ENCODE results near the gene TLDC2. TPM values are rescaled to one million over a fixed set of nuclear protein-coding genes. Genes with fewer than 3 reads are reported as not detected.
"Not testable (repeated sequence)": the region's sequence is repeated elsewhere in the genome, so short reads cannot be mapped to it uniquely, and the experiment has no call there.

Gene TLDC2
- total RNA-seq, 1 experiment from 2014 or later: 1.8 TPM

DNA sequence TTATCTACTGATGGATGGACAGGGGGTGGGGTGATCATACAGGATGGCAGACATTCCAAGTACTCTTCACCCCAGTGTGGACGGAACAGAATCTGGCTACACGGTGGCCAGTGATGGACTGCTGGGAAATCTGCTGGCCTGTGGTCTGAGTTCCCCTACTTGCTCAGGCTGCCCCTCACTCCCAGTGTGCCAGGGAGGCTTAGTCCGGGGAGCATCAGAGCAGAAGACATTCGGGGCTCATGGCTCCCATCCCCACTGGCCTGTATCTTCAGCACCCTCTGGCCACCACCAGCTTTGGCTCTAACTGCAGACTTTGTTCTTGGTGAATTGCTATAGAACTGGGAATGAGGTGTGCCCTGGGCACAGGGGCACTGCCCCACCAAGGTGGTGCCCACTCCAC, 15.3 kb downstream of the TLDC2 start:
- no peaks in the 10 kb centered on the region for H3K4me1 ChIP-seq
- DNase-seq: no peak
- H3K27me3 ChIP-seq: no peaks in the 10 kb centered on the region
- no peak overlapping the region for H3K4me3 ChIP-seq
- H3K27ac ChIP-seq: no peak overlapping the region
- no peaks in the 10 kb centered on the region for H3K36me3 ChIP-seq
- H3K9me3 ChIP-seq (replicated peaks): no peaks in the 10 kb centered on the region

DNA sequence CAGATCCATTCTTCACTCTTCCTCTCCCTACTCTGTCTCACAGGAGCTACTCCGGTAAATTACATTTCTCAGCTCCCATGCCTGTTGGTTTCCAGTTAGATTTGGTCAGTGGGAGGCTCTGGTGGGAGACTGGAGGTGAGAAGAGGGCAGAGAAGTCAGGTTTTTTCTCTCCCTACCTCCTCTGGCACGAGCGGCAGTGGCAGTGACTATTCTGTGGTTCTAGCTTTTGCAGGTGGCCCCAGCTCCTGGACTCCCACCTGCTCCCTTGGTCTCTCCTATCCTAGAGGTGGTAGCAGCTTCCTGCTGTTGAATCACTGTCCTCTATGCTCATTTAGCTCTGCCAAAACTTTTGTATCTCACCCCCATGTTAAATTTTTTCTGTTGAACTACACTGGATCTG, 17.9 kb downstream of the TLDC2 start:
- DNase-seq: no peak
- Histone ChIP-seq H3K9me3 (replicated peaks) (no peaks in the 10 kb centered on the region), H3K4me1 (no peaks in the 10 kb centered on the region), H3K27ac (no peak overlapping the region), H3K4me3 (no peak overlapping the region), H3K36me3 (no peaks in the 10 kb centered on the region), H3K27me3 (no peaks in the 10 kb centered on the region)

DNA sequence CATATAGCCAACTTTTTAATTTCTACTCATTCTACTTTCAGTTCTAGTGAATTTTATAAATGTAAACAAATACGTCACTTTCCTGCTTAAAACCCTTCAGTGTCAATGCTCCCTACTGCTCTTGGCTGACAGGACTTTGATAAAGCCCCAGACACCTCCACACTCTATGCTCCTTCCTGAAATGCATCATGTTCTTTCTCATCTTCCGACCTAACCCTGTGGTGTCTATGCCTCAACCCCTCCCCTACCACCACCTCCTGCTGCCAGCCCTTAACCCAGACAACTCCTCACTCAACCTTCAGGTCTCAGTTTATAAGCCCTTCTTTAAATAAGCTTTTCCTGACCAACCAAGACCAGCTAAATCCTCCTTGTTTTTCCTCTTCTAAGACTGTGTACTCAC, 19.1 kb downstream of the TLDC2 start:
- Histone ChIP-seq H3K27me3 (no peaks in the 10 kb centered on the region), H3K4me1 (no peaks in the 10 kb centered on the region), H3K27ac (no peak overlapping the region), H3K36me3 (no peaks in the 10 kb centered on the region), H3K4me3 (no peak overlapping the region), H3K9me3 (replicated peaks) (no peaks in the 10 kb centered on the region)
- DNase-seq: no peak

DNA sequence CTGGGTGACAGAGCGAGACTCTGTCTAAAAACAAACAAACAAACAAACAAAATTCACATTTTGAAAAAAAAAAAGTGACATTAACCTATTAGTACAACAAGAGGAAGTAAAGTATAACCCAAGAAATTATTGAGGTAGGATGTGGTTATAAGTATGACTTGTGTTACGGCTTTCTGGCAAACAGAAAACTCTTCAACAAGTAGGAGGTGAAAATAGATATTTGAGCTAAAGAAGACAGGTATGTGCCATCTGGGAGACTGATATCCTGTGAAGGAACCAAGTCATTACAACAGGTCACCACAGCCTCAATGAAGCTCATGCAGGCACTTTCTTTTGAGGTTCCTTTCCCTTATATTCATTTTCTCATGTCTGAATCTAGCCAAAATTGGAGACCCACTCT, 28.8 kb downstream of the TLDC2 start:
- Histone ChIP-seq H3K4me1 (no peaks in the 10 kb centered on the region), H3K27me3 (no peaks in the 10 kb centered on the region), H3K27ac (no peak overlapping the region), H3K36me3 (peaks cover 4% of the 10 kb centered on the region; the same call in 1 of the 2 replicates), H3K4me3 (no peak overlapping the region), H3K9me3 (replicated peaks) (no peaks in the 10 kb centered on the region)
- DNase-seq: no peak

DNA sequence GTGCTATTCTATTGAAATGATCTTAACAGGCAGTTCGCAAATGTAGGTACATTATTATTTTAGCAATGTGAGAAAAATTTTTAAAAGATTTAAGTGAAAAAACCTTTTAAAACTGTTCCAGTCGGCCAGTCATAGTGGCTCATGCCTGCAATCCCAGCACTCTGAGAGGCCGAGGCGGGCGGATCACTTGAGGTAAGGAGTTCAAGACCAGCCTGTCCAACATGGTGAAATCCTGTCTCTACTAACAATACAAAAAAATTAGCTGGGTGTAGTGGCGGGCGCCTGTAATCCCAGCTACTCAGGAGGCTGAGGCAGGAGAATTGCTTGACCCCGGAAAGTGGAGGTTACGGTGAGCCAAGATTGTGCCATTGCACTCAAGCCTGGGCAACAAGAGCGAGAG, 29.6 kb downstream of the TLDC2 start:
- H3K36me3 ChIP-seq; H3K9me3 ChIP-seq (replicated peaks); H3K4me3 ChIP-seq; H3K27me3 ChIP-seq; H3K27ac ChIP-seq; H3K4me1 ChIP-seq; DNase-seq: not testable (repeated sequence)

DNA sequence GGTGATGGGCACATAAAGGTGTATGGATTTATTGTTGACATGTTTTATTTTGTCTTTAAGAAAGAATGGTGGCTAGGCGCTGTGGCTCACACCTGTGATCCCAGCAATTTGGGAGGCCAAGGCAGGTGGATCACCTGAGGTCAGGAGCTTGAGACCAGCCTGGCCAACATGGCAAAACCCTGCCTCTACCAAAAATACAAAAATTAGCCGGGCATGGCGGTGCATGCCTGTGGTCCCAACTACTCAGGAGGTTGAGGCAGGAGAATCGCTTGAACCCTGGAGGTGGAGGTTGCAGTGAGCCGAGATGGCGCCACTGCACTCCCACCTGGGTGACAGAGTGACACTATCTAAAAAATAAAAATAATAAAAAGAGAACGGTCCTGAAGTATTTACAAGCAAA, 30.1 kb downstream of the TLDC2 start:
- H3K27ac ChIP-seq; H3K36me3 ChIP-seq; H3K9me3 ChIP-seq (replicated peaks); DNase-seq; H3K4me3 ChIP-seq; H3K4me1 ChIP-seq; H3K27me3 ChIP-seq: not testable (repeated sequence)

DNA sequence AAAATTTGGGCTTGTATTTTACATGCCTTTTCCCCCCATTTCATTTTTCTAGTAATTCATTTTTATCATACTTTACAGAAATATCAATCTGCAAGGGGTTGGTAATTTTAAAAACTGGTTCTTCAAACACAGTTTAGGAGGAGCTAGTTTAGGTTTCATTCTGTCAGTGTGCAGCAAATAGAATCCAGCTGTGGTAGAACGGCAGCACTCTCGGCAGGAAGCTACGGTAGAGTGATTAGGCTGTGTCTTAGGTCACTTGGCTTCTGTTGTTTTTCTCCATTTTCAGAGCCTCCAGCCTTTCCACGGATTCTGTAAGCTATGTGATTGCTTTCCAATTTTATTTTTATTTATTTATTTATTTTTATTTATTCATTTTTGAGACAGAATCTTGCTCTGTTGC, 32.7 kb downstream of the TLDC2 start:
- Histone ChIP-seq H3K27ac (no peak overlapping the region), H3K27me3 (no peaks in the 10 kb centered on the region), H3K36me3 (peaks cover 4% of the 10 kb centered on the region; the same call in 1 of the 2 replicates), H3K4me1 (no peaks in the 10 kb centered on the region), H3K4me3 (no peak overlapping the region), H3K9me3 (replicated peaks) (no peaks in the 10 kb centered on the region)
- DNase-seq: no peak

DNA sequence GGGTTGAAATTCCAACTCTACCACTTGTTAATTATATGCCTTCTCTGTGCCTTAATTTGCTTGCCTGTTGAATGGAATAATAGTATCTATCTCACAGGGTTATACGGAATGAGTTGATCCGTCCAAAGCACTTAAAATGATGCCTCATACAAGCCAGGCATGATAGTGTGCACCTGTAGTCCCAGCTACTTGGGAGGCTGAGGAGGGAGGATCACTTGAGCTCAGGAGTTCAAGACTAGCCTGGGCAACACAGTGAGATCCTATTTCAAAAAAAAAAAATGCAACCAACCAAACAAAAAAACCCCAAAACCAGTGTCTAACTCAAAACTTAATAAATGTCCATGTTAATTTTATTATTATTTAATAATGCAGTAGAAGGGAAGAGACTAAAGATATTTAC, 40.3 kb downstream of the TLDC2 start:
- Histone ChIP-seq H3K27ac (no peak overlapping the region), H3K27me3 (no peaks in the 10 kb centered on the region)

DNA sequence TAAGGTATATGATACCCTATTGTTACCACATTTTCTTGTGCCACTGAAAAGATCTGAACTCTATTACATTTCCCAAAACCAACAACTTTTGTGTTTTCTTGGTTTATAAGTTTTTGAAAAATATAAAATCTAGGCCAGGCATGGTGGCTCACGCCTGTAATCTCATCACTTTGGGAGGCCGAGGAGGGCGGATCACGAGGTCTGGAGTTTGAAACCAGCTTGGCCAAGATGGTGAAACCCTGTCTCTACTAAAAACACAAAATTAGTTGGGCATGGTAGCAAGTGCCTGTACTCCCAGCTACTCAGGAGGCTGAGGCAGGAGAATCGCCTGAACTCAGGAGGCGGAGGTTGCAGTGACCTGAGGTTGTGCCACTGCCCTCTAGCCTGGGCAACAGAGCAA, 41.3 kb downstream of the TLDC2 start:
- Histone ChIP-seq H3K4me1 (no peaks in the 10 kb centered on the region), H3K4me3 (no peak overlapping the region), H3K27ac (no peak overlapping the region), H3K27me3 (no peaks in the 10 kb centered on the region), H3K36me3 (no peaks in the 10 kb centered on the region), H3K9me3 (replicated peaks) (no peaks in the 10 kb centered on the region)
- no peak for DNase-seq

More for the DNA sequence above, 40.3 kb downstream of the TLDC2 start:
- no peaks in the 10 kb centered on the region for H3K4me1 ChIP-seq
- H3K36me3 ChIP-seq: no peaks in the 10 kb centered on the region
- H3K9me3 ChIP-seq (replicated peaks): no peaks in the 10 kb centered on the region
- H3K4me3 ChIP-seq: no peak overlapping the region
- DNase-seq: no peak

DNA sequence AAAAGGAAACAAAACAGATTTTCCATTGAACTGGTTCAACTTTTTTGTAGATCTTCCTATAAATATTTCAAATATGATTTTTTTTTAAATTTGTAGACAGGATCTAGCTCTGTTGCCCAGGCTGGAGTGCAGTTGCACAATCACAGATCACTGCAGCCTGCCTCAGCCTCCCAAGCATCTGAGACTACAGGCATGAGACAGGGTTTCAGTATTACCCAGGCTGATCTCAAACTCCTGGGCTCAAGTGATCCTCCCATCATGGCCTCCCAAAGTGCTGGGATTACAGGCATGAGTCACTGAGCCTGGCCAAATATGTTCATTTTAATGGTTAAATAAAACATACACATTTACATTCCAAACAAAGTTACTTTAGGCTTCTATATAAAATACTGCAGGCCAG, 42.0 kb downstream of the TLDC2 start:
- Histone ChIP-seq H3K9me3 (replicated peaks) (no peaks in the 10 kb centered on the region), H3K36me3 (no peaks in the 10 kb centered on the region), H3K27ac (no peak overlapping the region), H3K4me1 (no peaks in the 10 kb centered on the region), H3K27me3 (no peaks in the 10 kb centered on the region), H3K4me3 (no peak overlapping the region)
- no peak for DNase-seq

DNA sequence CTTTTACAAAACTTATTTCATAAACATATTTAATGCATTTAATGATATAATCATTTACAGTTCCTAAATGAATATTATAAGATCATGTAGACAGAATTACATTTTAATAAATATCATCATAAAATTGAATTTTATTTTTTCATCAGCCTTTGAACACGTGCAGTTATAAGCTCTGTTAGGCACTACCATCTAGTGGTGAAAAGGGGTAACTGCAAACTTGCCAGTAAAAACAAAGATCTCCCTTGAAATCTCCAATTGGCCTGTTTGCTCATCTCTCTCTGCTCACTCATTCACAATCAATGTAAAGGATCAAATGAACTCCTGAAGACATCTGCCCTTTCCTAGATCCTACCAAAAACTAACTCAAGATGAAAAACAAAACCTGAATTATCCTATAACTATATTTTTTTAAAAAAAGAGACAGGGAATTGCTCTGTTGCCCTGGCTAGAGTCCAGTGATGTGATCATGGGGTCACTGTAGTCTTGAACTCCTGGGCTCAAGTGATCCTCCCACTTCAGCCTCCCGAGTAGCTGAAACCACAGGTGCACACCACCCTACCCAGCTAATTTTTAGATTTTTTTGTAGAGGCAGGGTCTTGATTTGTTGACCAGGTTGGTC, 43.9 kb downstream of the TLDC2 start:
- no peaks in the 10 kb centered on the region for H3K9me3 ChIP-seq (replicated peaks)
- peak; percentile 39 to 84 for DNase-seq
- no peaks in the 10 kb centered on the region for H3K36me3 ChIP-seq
- H3K27ac ChIP-seq: no peak overlapping the region
- no peaks in the 10 kb centered on the region for H3K4me1 ChIP-seq
- no peak overlapping the region for H3K4me3 ChIP-seq
- H3K27me3 ChIP-seq: no peaks in the 10 kb centered on the region

DNA sequence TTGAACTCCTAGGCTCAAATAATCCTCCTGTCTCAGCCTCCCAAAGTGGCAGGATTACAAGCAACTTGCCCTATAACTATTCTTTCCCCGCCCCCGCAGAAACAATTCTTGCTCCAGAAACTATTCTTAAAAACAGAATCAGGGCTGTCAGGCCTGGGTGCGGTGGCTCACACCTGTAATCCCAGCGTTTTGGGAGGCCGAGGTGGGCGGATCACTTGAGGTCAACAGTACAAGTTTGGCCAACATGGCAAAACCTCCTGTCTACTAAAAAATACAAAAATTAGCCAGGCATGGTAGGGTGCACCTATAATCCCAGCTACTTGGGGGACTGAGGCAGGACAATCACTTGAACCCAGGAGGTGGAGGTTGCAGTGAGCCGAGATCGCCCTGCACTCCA, 44.4 kb downstream of the TLDC2 start:
- H3K27me3 ChIP-seq: no peaks in the 10 kb centered on the region
- no peak overlapping the region for H3K27ac ChIP-seq
- H3K9me3 ChIP-seq (replicated peaks): no peaks in the 10 kb centered on the region
- H3K36me3 ChIP-seq: no peaks in the 10 kb centered on the region
- no peaks in the 10 kb centered on the region for H3K4me1 ChIP-seq
- DNase-seq: no peak
- H3K4me3 ChIP-seq: no peak overlapping the region

DNA sequence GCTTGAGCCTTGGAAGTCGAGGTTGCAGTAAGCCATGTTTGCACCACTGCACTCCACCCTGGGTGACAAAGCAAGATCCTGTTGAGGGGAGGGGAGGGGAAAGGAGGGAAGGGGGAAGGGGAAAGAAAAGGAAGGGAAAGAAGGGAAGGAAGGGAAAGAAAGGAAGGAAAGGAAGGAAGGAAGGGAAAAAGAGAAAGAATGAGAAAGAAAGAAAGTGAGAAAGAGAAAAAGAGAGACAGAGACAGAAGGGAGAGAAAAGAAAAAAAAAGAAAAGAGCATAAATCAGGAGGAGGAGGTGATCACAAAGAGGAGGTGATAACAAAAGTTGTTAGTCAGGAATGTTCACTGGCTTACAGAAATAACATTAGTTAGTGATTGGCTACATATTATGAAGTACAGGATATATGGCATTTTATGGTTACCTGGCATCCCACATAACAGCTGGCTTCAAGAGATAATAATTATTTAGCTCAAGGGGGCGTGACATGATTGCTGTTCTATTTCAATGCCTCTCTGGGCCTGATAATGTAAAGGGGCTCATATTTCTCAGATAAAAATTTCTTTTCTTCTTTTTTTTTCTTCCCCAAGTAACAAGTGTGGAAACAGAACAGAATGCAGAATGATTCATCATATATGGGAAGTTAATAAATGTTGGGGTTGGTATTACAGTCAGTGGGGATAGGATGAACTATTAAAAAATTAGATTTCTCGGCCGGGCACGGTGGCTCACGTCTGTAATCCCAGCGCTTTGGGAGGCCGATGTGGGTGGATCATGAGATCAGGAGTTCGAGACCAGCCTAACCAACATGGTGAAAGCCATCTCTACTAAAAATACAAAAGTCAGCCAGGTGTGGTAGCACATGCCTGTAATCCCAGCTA, 48.5 kb downstream of the TLDC2 start:
- no peak for DNase-seq
- H3K36me3 ChIP-seq: no peaks in the 10 kb centered on the region
- H3K27me3 ChIP-seq: no peaks in the 10 kb centered on the region
- no peaks in the 10 kb centered on the region for H3K9me3 ChIP-seq (replicated peaks)
- H3K4me3 ChIP-seq: no peak overlapping the region
- H3K4me1 ChIP-seq: no peaks in the 10 kb centered on the region
- H3K27ac ChIP-seq: no peak overlapping the region

DNA sequence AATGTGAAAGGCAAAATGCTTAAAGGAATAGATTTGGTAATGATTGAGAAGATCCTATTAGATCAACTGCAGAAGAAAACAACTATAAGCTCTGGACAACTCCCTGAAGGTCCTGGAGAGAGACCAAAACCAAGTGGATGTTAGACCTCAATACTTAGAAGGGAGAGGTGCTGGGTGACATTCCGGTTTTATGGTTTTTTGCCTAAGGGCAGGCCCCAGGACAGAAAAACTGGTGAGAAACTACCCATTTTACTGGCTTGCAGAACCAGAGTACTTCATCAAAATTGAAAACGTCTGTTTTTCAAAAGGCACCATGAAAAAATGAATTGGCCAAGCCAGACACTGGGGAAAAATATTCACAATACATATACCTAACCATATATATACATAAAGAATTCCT, 49.3 kb downstream of the TLDC2 start:
- Histone ChIP-seq H3K27ac (no peak overlapping the region), H3K27me3 (no peaks in the 10 kb centered on the region), H3K36me3 (no peaks in the 10 kb centered on the region), H3K9me3 (replicated peaks) (no peaks in the 10 kb centered on the region), H3K4me3 (no peak overlapping the region), H3K4me1 (no peaks in the 10 kb centered on the region)
- no peak for DNase-seq

DNA sequence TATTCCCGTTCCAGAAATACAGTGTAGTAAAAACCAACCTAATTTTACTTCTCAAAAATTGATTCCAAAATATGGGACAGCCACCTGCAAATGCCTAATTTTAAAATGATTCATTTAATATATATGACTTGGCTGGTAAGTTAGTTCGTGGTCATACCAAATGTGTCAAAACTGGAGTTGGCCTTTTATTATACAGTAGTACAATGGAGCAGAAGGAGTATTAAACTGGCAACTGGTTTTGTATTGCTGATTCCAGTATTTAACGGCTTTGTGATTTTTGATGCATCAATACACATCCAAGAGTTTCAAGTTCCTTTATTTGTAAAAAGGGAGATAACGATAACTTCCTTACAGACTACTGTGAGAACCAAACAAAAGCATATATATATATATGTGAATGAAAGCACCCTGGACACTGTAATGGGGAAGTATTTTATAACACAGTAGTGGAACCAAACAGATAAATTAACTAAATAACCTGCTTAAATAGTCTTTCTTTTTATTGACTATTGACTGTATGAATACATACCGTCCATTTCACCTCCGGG, 50.8 kb downstream of the TLDC2 start:
- Histone ChIP-seq H3K9me3 (replicated peaks) (no peaks in the 10 kb centered on the region), H3K27me3 (no peaks in the 10 kb centered on the region), H3K27ac (no peak overlapping the region), H3K36me3 (no peaks in the 10 kb centered on the region), H3K4me3 (no peak overlapping the region), H3K4me1 (no peaks in the 10 kb centered on the region)
- DNase-seq: no peak

Measured in SJCRH30 (cell line).